Ascending aorta (tissue), 2 donors: Measurements from ENCODE around the gene LFNG. TPM values are rescaled to one million over a fixed set of nuclear protein-coding genes. Genes with fewer than 3 reads are reported as not detected.

Source experiments
- DNase-seq, 2 donors: peaks; one replicate each; pipeline ENCODE4 v3.0.0-alpha.2; 2019; ENCODE audit warnings: low spot score in 2 of 2
- H3K27ac ChIP-seq, 2 donors: fragments of 200-600 bp; sonication (generic); one replicate each; pipeline ENCODE4 v1.5.1; 2016 to 2017; ENCODE audit warnings: mild to moderate bottlenecking in 1 of 2
- H3K27me3 ChIP-seq: fragments of 200-600 bp; sonication (generic); one replicate; pipeline ENCODE4 v1.5.1; 2017
- H3K36me3 ChIP-seq, 2 donors: fragments of 200-600 bp; sonication (generic); one replicate each; pipeline ENCODE4 v1.5.1; 2016
- H3K4me1 ChIP-seq, 2 donors: fragments of 200-600 bp; sonication (generic); one replicate each; pipeline ENCODE4 v1.5.1; 2016 to 2017; ENCODE audit warnings: mild to moderate bottlenecking in 1 of 2
- H3K4me3 ChIP-seq, 2 donors: fragments of 200-600 bp; sonication (generic); one replicate each; pipeline ENCODE4 v1.5.1; 2016 to 2017; ENCODE audit warnings: mild to moderate bottlenecking in 1 of 2
- H3K9me3 ChIP-seq, 2 donors: fragments of 200-600 bp; sonication (generic); one replicate each; pipeline ENCODE4 v1.5.1; 2016
- CTCF ChIP-seq, 3 experiments: fragments of 200-600 bp in 2 of 3; fragments of 450-650 bp in 1 of 3; sonication (generic) in 2 of 3; IDR thresholded peaks; one replicate each; pipeline ENCODE4 v1.5.1; 2016 to 2019; ENCODE audit warnings: antibody characterized with exemption in 3 of 3, mild to moderate bottlenecking in 1 of 3, moderate library complexity in 1 of 3
- intact Hi-C: fragments of 100-400 bp; cut with DNase I; formaldehyde crosslinking; loops from one replicate; pipeline ENCODE4 v1.15.1; 2023
- total RNA-seq: library from RNA; depleted of rRNA; stranded (reverse); fragments of >200 nt; gene quantifications from one replicate; pipeline ENCODE4 v1.1.0, GENCODE V29; 2016

Gene LFNG
- total RNA-seq, 1 donor from 2014 or later: 102 TPM

GRCh38 chr7:2517678-2518507 is 1.7 kb upstream of the LFNG start:
- no peak overlapping the region for H3K27ac ChIP-seq
- H3K27me3 ChIP-seq: peaks cover 9% of the 10 kb centered on the region
- H3K4me1 ChIP-seq: peaks cover 6 to 13% of the 10 kb centered on the region in 2 donors
- no peaks in the 10 kb centered on the region for H3K36me3 ChIP-seq
- no peak for TF ChIP-seq CTCF (IDR thresholded peaks at IDR 0.05)
- H3K4me3 ChIP-seq: no peak overlapping the region
- no peaks in the 10 kb centered on the region for H3K9me3 ChIP-seq
- intact Hi-C loops: loop anchor here (2.0 to 5.0 kb wide), 3 partner anchors 29 to 41 kb away; partner anchors contain the start of genes BRAT1, GRIFIN and IQCE
- no peak for DNase-seq

- H3K27ac ChIP-seq: no peak overlapping the region
- peak overlapping the region; percentile 72 to 74 for H3K4me3 ChIP-seq
- intact Hi-C loops: loop anchor here (2.0 to 5.0 kb wide), 2 partner anchors 30 to 39 kb away; partner anchors contain the start of genes BRAT1 and IQCE
- no peak for DNase-seq
- peaks cover 6 to 20% of the 10 kb centered on the region in 2 donors for H3K4me1 ChIP-seq
- no peaks in the 10 kb centered on the region for H3K9me3 ChIP-seq
- no peaks in the 10 kb centered on the region for H3K36me3 ChIP-seq
- peaks cover 12% of the 10 kb centered on the region for H3K27me3 ChIP-seq
- TF ChIP-seq CTCF (IDR thresholded peaks at IDR 0.05): no peak
Observed at GRCh38 chr7:2518737-2519118, 846 bp upstream of the LFNG start.

GRCh38 chr7:2520131-2520760 is 672 bp downstream of the LFNG start:
- TF ChIP-seq CTCF (IDR thresholded peaks at IDR 0.05): no peak
- Histone ChIP-seq H3K27ac (no peak overlapping the region), H3K4me3 (peak overlapping the region; percentile 53 to 74), H3K27me3 (peaks cover 24% of the 10 kb centered on the region), H3K36me3 (no peaks in the 10 kb centered on the region), H3K9me3 (no peaks in the 10 kb centered on the region), H3K4me1 (peaks cover 6 to 26% of the 10 kb centered on the region in 2 donors)
- intact Hi-C loops: no loop called here
- no peak for DNase-seq

GRCh38 chr7:2520761-2521290 is 1.3 kb downstream of the LFNG start:
- Histone ChIP-seq H3K9me3 (no peaks in the 10 kb centered on the region), H3K4me1 (peaks cover 6 to 26% of the 10 kb centered on the region in 2 donors), H3K4me3 (peak overlapping the region; percentile 53 to 74), H3K27me3 (peaks cover 26% of the 10 kb centered on the region), H3K36me3 (no peaks in the 10 kb centered on the region), H3K27ac (no peak overlapping the region)
- no peak for TF ChIP-seq CTCF (IDR thresholded peaks at IDR 0.05)
- DNase-seq: no peak
- intact Hi-C loops: no loop called here

- Histone ChIP-seq H3K9me3 (no peaks in the 10 kb centered on the region), H3K4me3 (peak overlapping the region; percentile 53 to 74), H3K27ac (no peak overlapping the region), H3K4me1 (peaks cover 6 to 26% of the 10 kb centered on the region in 2 donors), H3K27me3 (peaks cover 26% of the 10 kb centered on the region), H3K36me3 (no peaks in the 10 kb centered on the region)
- no peak for TF ChIP-seq CTCF (IDR thresholded peaks at IDR 0.05)
- no peak for DNase-seq
- intact Hi-C loops: no loop called here
Observed at GRCh38 chr7:2521341-2521745, 1.8 kb downstream of the LFNG start.
